PC-9 (cell line): ENCODE results near the gene IQCB1.

Experiments
- EZH2 ChIP-seq: fragments of 200-600 bp; sonication (generic); IDR thresholded peaks from 2 replicates; pipeline ENCODE4 v1.8.0; 2017; ENCODE audit warnings: antibody characterized with exemption, low read depth
- TF ChIP-seq, protein P1 (sequence below): fragments of 200-600 bp; sonication (generic); conservative IDR thresholded peaks from 2 replicates; pipeline ENCODE4 v1.6.1; 2017; ENCODE audit warnings: mixed run types, antibody characterized with exemption, mild to moderate bottlenecking, moderate library complexity

DNA sequence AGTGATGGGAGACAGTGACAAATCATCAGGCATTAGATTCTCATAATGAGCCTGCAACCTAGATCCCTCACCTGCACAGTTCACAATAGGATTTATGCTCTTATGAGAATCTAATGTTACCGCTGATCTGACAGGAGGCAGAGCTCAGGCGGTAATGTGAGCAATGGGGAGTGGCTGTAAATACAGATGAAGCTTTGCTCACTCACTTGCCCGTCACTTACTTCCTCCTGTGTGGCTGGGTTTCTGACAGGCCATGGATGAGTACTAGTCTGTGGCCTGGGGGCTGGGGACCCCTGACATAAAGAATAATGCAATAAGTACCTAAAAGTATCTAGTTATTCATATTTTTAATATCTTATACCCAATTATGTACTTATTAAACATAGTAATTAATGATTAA lies 15.6 kb downstream of the IQCB1 start:
- TF ChIP-seq, protein P1, sequence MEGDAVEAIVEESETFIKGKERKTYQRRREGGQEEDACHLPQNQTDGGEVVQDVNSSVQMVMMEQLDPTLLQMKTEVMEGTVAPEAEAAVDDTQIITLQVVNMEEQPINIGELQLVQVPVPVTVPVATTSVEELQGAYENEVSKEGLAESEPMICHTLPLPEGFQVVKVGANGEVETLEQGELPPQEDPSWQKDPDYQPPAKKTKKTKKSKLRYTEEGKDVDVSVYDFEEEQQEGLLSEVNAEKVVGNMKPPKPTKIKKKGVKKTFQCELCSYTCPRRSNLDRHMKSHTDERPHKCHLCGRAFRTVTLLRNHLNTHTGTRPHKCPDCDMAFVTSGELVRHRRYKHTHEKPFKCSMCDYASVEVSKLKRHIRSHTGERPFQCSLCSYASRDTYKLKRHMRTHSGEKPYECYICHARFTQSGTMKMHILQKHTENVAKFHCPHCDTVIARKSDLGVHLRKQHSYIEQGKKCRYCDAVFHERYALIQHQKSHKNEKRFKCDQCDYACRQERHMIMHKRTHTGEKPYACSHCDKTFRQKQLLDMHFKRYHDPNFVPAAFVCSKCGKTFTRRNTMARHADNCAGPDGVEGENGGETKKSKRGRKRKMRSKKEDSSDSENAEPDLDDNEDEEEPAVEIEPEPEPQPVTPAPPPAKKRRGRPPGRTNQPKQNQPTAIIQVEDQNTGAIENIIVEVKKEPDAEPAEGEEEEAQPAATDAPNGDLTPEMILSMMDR: no peak
- TF ChIP-seq EZH2: no peak
